C1 segment of cervical spinal cord (tissue), 14 donors: ENCODE data around the gene CDKL4.
"Not testable (repeated sequence)": the region's sequence is repeated elsewhere in the genome, so short reads cannot be mapped to it uniquely, and the experiment has no call there.

Source experiments
- DNase-seq, 14 donors: peaks; one replicate each; lab custom pipeline; 2025; lab: John Stamatoyannopoulos, UW

The CDKL4 gene

DNA sequence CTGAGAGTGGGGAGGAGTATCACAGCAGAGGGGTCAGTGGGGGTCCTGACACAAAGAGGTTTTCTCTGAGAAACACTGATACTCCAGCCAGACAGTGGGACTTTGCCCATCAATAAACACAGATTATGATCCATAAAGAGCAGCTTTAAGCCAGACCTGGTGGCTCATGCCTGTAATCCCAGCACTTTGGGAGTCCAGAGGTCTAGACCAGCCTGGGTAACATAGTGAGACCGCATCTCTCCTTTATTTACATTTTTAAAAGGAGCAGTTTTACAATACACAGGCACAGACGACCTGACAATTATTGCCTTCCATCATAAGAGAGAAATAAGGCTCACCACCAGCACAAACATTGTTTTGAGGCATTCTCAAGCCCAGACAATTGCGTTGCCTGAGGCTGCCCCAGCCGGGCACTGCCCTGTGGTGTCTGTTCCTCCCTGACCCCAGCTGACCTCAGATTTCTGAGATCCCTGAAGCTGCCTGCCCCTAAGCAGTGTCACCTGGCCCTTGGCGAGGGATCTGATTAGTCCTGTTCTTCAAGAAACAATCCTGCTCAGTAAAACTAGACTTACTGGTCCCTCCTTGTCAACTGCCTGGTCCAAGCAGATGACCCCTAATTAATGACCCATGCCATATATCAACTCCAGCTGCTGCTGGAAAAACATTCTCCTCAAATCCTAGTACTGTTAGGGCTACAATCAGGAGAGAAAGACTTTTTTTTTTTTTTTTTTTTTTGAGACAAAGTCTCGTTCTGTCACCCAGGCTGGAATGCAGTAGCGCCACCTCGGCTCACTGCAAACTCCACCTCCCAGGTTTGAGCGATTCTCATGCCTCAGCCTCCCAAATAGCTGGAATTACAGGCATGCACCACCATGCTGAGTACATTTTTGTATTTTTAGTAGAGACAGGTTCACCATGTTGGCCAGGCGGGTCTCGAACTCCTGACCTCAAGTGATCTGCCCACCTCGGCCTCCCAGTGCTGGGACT lies 63.5 kb downstream of the CDKL4 start:
- DNase-seq = no peak

- no peak for DNase-seq
Observed at GRCh38 chr2:39178756-39179155, 65.0 kb downstream of the CDKL4 start.

GRCh38 chr2:39176997-39177396 lies 66.8 kb downstream of the CDKL4 start:
- no peak for DNase-seq

DNA sequence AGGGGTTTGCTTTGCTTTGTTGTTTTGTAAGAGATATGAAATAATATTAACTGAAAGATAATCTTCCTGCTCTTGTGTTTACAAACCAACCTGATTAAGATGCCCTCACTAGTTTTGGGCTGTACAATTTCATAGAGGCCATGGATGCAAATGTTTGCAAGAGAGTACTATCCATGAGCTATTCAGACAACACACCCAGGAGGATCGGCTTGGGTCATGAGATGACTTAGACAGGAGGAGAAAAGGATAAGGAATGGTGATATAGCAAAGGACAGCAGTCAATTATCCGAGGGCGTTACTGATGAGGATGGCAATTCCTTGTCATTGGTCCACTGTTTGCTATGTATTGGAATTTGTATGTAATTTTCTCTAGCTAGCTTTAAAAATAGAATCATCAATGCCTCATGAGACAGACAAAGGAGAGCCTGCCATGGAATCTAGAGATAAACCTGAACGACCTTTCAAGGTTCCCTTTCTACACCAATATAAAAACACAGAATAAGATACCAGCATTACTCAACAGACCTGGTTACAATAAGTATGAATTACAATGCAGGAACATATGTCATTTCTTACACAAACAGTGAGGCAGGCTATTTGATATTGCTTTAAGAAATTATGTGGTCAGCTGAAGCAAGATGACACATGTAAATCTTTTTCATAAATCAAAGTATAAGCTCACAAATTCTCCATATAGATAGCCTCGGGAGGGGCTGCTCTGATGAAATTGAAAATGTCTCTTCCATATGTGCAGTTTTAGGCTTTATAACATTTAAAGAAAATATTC lies 68.6 kb downstream of the CDKL4 start:
- no peak for DNase-seq

- DNase-seq = no peak
Observed at GRCh38 chr2:39174022-39174421, 69.7 kb downstream of the CDKL4 start.

DNA sequence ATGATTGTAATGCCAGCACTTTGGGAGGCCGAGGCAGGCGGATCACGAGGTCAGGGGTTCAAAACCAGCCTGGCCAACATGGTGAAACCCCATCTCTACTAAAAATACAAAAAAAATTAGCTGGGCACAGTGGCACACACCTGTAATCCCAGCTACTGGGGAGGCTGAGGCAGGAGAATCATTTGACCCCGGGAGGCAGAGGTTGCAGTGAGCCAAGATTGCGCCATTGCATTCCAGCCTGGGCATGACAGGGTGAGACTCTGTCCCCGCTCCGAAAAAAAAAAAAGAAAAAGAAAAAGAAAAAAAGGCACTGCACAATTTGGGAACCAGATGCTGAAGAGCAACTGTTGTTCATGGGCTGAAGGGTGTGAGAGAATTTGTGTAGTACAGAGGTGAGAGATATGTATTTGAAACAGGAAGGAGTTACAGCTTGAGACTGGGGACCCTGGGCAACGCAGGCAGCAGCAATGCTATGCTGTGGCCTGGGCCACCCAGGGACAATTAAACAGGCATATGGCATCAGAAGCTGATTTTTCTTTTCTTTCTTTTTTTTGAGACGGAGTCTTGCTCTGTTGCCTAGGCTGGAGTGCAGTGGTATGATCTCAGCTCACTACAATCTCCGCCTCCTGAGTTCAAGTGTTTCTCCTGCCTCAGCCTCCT lies 71.6 kb downstream of the CDKL4 start:
- not testable (repeated sequence) for DNase-seq

- DNase-seq = no peak
Observed at GRCh38 chr2:39171621-39172020, 72.1 kb downstream of the CDKL4 start.

DNA sequence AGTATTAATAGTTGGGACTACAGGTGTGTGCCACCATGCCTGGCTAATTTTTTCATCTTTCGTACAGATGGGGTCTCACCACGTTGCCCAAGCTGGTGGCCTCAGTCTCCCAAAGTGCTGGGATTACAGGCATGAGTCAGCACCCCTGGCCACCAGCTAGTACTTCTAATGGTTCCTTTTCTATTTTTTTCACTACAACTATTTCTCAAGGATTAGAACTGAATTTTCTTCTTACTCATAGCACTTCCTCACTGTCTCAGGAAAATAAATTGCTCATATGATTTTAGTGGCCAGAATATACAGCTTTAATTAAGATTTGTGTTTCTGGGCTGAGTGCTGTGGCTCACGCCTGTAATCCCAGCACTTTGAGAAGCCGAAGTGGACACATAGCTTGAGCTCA lies 79.7 kb downstream of the CDKL4 start:
- DNase-seq = no peak

GRCh38 chr2:39160982-39161381 lies 82.8 kb downstream of the CDKL4 start:
- DNase-seq = no peak

GRCh38 chr2:39159283-39159682 lies 84.5 kb downstream of the CDKL4 start:
- DNase-seq = no peak

- DNase-seq = no peak
Observed at GRCh38 chr2:39158351-39158750, 85.4 kb downstream of the CDKL4 start.

DNA sequence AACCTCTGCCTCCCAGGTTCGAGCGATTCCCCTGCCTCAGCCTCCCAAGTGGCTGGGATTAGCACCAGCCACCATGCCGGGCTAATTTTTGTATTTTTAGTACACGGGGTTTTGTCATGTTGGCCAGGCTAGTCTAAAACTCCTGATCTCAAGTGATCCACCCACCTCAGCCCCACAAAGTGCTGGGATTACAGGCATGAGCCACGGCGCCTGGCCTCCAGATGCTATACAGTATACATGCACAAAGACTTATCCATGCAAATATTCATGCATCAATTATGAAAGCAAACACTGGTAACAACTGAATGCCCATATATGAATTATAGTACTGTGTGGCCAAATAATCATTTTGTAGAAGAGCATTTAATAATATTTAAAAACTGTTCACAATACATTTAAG lies 86.9 kb downstream of the CDKL4 start:
- DNase-seq = no peak

- no peak for DNase-seq
Observed at GRCh38 chr2:39156107-39156506, 87.7 kb downstream of the CDKL4 start.

GRCh38 chr2:39155573-39155972 lies 88.2 kb downstream of the CDKL4 start:
- not testable (repeated sequence) for DNase-seq

DNA sequence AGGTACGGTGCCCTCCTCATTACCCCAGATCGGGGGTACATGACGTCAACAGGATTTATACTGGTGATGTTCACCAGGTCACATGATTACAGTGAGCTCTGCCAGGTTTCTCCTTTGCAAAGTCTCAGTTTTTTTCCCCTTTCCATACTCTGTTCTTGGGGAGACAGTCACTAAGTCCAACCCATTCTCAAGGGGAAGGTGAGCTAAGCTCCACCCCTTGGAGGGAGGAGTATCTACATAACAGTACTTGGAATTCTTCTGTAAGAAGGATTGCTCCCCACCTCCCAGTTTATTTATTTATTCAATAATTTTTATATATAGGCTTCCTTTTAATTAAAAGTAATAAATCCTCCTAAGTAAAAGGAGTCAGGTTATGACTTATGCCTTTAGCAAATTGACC lies 88.8 kb downstream of the CDKL4 start:
- DNase-seq = no peak

DNA sequence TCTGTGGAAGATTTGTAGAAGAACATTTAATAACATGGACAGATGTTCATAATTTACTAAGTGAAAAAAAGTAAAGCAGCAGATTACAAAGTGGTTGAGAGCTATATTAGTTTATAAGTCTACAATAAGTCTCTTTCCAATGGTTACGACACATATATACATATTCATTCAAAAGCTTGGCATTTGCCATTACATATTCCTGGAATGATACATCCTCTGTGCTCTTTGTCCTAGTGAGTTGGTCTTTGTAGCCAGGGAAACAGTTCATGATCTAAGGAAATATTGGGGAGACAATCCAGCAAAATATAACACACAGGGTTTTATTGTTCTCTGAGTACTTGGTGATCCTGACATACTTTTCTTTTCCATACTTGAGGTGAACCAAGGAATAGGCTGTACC lies 90.5 kb downstream of the CDKL4 start:
- no peak for DNase-seq

DNA sequence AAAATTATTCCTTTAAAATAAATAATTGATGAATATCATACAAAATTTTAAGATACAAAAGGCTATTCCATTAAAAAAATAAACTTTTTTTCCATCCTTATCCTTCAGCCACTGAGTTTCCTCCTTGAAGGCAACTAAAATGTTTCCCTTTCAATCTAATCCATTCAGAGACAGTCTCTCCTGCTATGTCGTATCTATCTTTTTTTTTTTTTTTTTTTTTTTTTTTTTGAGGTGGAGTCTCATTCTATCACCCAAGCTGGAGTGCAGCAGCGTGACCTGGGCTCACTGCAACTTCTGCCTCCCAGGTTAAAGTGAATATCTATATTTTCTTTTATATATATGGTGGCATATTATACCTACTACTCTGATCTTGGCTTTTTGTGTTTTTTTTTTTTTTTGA lies 91.3 kb downstream of the CDKL4 start:
- DNase-seq = no peak

GRCh38 chr2:39150890-39151497 lies 92.8 kb downstream of the CDKL4 start:
- no peak for DNase-seq

GRCh38 chr2:39150102-39150562 lies 93.6 kb downstream of the CDKL4 start:
- no peak for DNase-seq

GRCh38 chr2:39146630-39147029 lies 97.1 kb downstream of the CDKL4 start:
- DNase-seq = no peak

DNA sequence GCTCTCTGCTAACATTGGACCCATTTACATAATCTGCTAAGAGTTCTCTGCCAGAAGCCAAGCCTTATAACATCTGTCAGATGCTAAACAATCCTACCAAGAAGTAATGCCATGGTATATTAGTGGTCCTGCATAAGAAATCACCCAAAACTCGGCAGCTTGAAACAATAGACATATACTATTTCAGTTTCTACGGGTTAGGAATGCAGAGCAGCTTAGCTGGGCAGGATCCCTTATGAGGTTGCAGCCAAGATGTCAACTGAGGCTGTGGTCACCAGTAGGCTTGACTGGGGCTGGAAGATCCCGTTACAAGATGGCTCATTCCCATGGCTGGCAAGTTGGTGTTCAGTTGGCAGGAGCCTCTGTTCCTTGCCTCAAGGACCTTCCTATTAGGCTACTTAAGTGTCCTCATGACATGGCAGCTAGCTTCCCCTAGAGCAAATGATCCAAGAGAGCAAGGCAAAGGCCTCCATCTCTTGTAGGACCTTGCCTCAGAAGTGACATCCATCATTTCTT lies 97.8 kb downstream of the CDKL4 start:
- DNase-seq = no peak
